ENCODE measurements around the gene LRRC18. TPM values are rescaled to one million over a fixed set of nuclear protein-coding genes. Genes with fewer than 3 reads are reported as not detected.

Gene LRRC18
- total RNA-seq, 1 experiment from 2014 or later, result not detected

- no peak for DNase-seq
- Histone ChIP-seq H3K4me1 (no peaks in the 10 kb centered on the region), H3K36me3 (no peaks in the 10 kb centered on the region), H3K4me3 (no peak overlapping the region), H3K27ac (no peak overlapping the region), H3K27me3 (no peaks in the 10 kb centered on the region), H3K9me3 (replicated peaks) (no peaks in the 10 kb centered on the region)
These were observed 1.8 kb downstream of the LRRC18 start for GRCh38 chr10:48937796-48938195.

- no peak overlapping the region for H3K27ac ChIP-seq
- no peak overlapping the region for H3K4me3 ChIP-seq
- no peaks in the 10 kb centered on the region for H3K36me3 ChIP-seq
- H3K9me3 ChIP-seq (replicated peaks), result no peaks in the 10 kb centered on the region
- no peaks in the 10 kb centered on the region for H3K4me1 ChIP-seq
- no peaks in the 10 kb centered on the region for H3K27me3 ChIP-seq
- no peak for DNase-seq
These were observed 4.1 kb downstream of the LRRC18 start for GRCh38 chr10:48935577-48935976.

GRCh38 chr10:48934672-48935501 lies 4.8 kb downstream of the LRRC18 start:
- H3K9me3 ChIP-seq (replicated peaks), result no peaks in the 10 kb centered on the region
- no peak overlapping the region for H3K27ac ChIP-seq
- DNase-seq, result no peak
- no peaks in the 10 kb centered on the region for H3K36me3 ChIP-seq
- no peaks in the 10 kb centered on the region for H3K27me3 ChIP-seq
- H3K4me3 ChIP-seq, result no peak overlapping the region
- H3K4me1 ChIP-seq, result no peaks in the 10 kb centered on the region

GRCh38 chr10:48932831-48933664 lies 6.6 kb downstream of the LRRC18 start:
- Histone ChIP-seq H3K27me3 (no peaks in the 10 kb centered on the region), H3K9me3 (replicated peaks) (no peaks in the 10 kb centered on the region), H3K27ac (no peak overlapping the region), H3K36me3 (no peaks in the 10 kb centered on the region), H3K4me1 (no peaks in the 10 kb centered on the region), H3K4me3 (no peak overlapping the region)
- no peak for DNase-seq

GRCh38 chr10:48931188-48931587 lies 8.5 kb downstream of the LRRC18 start:
- no peak overlapping the region for H3K27ac ChIP-seq
- H3K4me3 ChIP-seq, result no peak overlapping the region
- H3K36me3 ChIP-seq, result no peaks in the 10 kb centered on the region
- H3K27me3 ChIP-seq, result no peaks in the 10 kb centered on the region
- no peaks in the 10 kb centered on the region for H3K9me3 ChIP-seq (replicated peaks)
- H3K4me1 ChIP-seq, result no peaks in the 10 kb centered on the region
- DNase-seq, result no peak

GRCh38 chr10:48929413-48929990 lies 10.1 kb downstream of the LRRC18 start:
- Histone ChIP-seq H3K36me3 (no peaks in the 10 kb centered on the region), H3K9me3 (replicated peaks) (no peaks in the 10 kb centered on the region), H3K27me3 (no peaks in the 10 kb centered on the region), H3K27ac (no peak overlapping the region), H3K4me1 (no peaks in the 10 kb centered on the region), H3K4me3 (no peak overlapping the region)
- DNase-seq, result no peak

GRCh38 chr10:48926764-48927540 lies 12.7 kb downstream of the LRRC18 start:
- no peak overlapping the region for H3K27ac ChIP-seq
- no peaks in the 10 kb centered on the region for H3K36me3 ChIP-seq
- H3K27me3 ChIP-seq, result no peaks in the 10 kb centered on the region
- H3K4me3 ChIP-seq, result no peak overlapping the region
- no peak for DNase-seq
- no peaks in the 10 kb centered on the region for H3K9me3 ChIP-seq (replicated peaks)
- no peaks in the 10 kb centered on the region for H3K4me1 ChIP-seq

GRCh38 chr10:48926255-48926654 lies 13.4 kb downstream of the LRRC18 start:
- DNase-seq, result no peak
- no peaks in the 10 kb centered on the region for H3K9me3 ChIP-seq (replicated peaks)
- no peak overlapping the region for H3K27ac ChIP-seq
- H3K36me3 ChIP-seq, result no peaks in the 10 kb centered on the region
- H3K4me3 ChIP-seq, result no peak overlapping the region
- H3K27me3 ChIP-seq, result no peaks in the 10 kb centered on the region
- no peaks in the 10 kb centered on the region for H3K4me1 ChIP-seq

GRCh38 chr10:48924988-48925387 lies 14.7 kb downstream of the LRRC18 start:
- Histone ChIP-seq H3K4me1 (no peaks in the 10 kb centered on the region), H3K27me3 (no peaks in the 10 kb centered on the region), H3K36me3 (no peaks in the 10 kb centered on the region), H3K4me3 (no peak overlapping the region), H3K9me3 (replicated peaks) (no peaks in the 10 kb centered on the region), H3K27ac (no peak overlapping the region)
- no peak for DNase-seq

GRCh38 chr10:48923748-48924147 lies 15.9 kb downstream of the LRRC18 start:
- Histone ChIP-seq H3K4me1 (no peaks in the 10 kb centered on the region), H3K27me3 (no peaks in the 10 kb centered on the region), H3K36me3 (no peaks in the 10 kb centered on the region), H3K4me3 (no peak overlapping the region), H3K9me3 (replicated peaks) (no peaks in the 10 kb centered on the region), H3K27ac (no peak overlapping the region)
- no peak for DNase-seq

GRCh38 chr10:48913674-48914073 lies 26.0 kb downstream of the LRRC18 start:
- Histone ChIP-seq H3K27me3 (no peaks in the 10 kb centered on the region), H3K27ac (no peak overlapping the region), H3K4me1 (no peaks in the 10 kb centered on the region), H3K9me3 (replicated peaks) (no peaks in the 10 kb centered on the region), H3K4me3 (no peak overlapping the region), H3K36me3 (no peaks in the 10 kb centered on the region)
- no peak for DNase-seq

GRCh38 chr10:48910548-48910947 lies 29.1 kb downstream of the LRRC18 start:
- Histone ChIP-seq H3K4me3 (no peak overlapping the region), H3K27ac (no peak overlapping the region), H3K9me3 (replicated peaks) (no peaks in the 10 kb centered on the region), H3K36me3 (no peaks in the 10 kb centered on the region), H3K4me1 (no peaks in the 10 kb centered on the region), H3K27me3 (no peaks in the 10 kb centered on the region)
- no peak for DNase-seq

GRCh38 chr10:48907730-48908129 lies 31.9 kb downstream of the LRRC18 start:
- Histone ChIP-seq H3K4me3 (no peak overlapping the region), H3K4me1 (no peaks in the 10 kb centered on the region), H3K36me3 (no peaks in the 10 kb centered on the region), H3K9me3 (replicated peaks) (no peaks in the 10 kb centered on the region), H3K27ac (no peak overlapping the region), H3K27me3 (no peaks in the 10 kb centered on the region)
- DNase-seq, result no peak

GRCh38 chr10:48906841-48907240 lies 32.8 kb downstream of the LRRC18 start:
- no peaks in the 10 kb centered on the region for H3K9me3 ChIP-seq (replicated peaks)
- H3K27ac ChIP-seq, result no peak overlapping the region
- no peak for DNase-seq
- H3K36me3 ChIP-seq, result no peaks in the 10 kb centered on the region
- H3K4me3 ChIP-seq, result no peak overlapping the region
- H3K4me1 ChIP-seq, result no peaks in the 10 kb centered on the region
- no peaks in the 10 kb centered on the region for H3K27me3 ChIP-seq

Measured in SJCRH30 (cell line).